Neural progenitor cell (in vitro differentiated cells): ENCODE data around the gene EIF4G3.

Source experiments
- EZH2 ChIP-seq: fragments of 200-600 bp; sonication (generic); IDR thresholded peaks from 2 replicates; pipeline ENCODE4 v1.6.1; 2017; ENCODE audit warnings: antibody characterized with exemption, mild to moderate bottlenecking, moderate library complexity
- EZH2phosphoT487 ChIP-seq: fragments of 200-600 bp; sonication (generic); IDR thresholded peaks from 2 replicates; pipeline ENCODE4 v1.6.1; 2017; ENCODE audit warnings: antibody characterized with exemption
- TF ChIP-seq, protein P1 (sequence below): fragments of 200-600 bp; sonication (generic); IDR thresholded peaks from 2 replicates; pipeline ENCODE4 v1.5.1; 2017; ENCODE audit warnings: antibody characterized with exemption, mild to moderate bottlenecking

DNA sequence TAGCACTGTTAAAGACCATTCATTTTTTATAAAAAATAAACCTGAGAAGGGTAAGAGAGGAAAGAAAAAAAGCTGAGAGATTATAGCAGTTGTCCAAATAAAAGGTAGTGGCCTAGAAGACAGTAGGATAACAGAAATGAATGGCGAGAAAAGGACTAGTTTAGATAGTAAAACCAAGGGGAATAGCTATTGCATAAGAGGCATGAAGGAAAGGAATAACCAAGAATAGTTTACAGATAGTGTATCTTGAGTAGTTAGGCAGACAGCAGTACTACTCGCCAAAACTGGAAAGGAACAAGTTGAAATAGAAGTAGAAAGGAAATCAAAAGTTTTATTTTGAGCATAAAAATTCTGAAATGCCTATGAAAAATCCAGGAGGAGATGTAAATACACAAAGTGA lies 70.5 kb downstream of the EIF4G3 start:
- TF ChIP-seq EZH2phosphoT487 (no peak), EZH2 (no peak)
- TF ChIP-seq, protein P1, sequence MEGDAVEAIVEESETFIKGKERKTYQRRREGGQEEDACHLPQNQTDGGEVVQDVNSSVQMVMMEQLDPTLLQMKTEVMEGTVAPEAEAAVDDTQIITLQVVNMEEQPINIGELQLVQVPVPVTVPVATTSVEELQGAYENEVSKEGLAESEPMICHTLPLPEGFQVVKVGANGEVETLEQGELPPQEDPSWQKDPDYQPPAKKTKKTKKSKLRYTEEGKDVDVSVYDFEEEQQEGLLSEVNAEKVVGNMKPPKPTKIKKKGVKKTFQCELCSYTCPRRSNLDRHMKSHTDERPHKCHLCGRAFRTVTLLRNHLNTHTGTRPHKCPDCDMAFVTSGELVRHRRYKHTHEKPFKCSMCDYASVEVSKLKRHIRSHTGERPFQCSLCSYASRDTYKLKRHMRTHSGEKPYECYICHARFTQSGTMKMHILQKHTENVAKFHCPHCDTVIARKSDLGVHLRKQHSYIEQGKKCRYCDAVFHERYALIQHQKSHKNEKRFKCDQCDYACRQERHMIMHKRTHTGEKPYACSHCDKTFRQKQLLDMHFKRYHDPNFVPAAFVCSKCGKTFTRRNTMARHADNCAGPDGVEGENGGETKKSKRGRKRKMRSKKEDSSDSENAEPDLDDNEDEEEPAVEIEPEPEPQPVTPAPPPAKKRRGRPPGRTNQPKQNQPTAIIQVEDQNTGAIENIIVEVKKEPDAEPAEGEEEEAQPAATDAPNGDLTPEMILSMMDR: no peak
